UCSD-AML1 (cell line): ENCODE measurements around the gene EPHB1.

Source experiments
- DNase-seq: peaks from one replicate; lab custom pipeline; 2025; ENCODE audit not compliant: unreplicated experiment; lab: John Stamatoyannopoulos, UW

Gene EPHB1

GRCh38 chr3:135272026-135272669 lies 477.1 kb downstream of the EPHB1 start:
- no peak for DNase-seq

GRCh38 chr3:135292162-135292561 lies 497.1 kb downstream of the EPHB1 start:
- no peak for DNase-seq

DNA sequence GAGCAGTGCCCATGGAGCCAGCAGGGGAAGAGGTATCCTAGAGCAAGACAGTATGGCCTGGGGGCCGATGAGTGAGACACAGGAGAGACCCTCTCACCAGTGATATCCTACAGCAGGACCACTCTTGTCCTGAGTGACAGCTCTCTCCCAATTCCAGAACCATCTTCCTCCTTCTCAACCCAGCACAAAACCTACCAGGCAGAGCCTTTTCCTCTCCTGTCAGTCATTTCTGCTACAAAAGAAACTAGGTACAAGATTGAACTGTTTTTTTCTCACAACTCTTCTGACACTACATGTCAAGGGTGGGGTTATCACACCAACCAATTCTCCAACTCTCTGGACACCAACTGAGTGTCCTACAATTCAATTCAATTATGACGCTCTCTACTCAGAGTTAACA lies 506.6 kb downstream of the EPHB1 start:
- no peak for DNase-seq

DNA sequence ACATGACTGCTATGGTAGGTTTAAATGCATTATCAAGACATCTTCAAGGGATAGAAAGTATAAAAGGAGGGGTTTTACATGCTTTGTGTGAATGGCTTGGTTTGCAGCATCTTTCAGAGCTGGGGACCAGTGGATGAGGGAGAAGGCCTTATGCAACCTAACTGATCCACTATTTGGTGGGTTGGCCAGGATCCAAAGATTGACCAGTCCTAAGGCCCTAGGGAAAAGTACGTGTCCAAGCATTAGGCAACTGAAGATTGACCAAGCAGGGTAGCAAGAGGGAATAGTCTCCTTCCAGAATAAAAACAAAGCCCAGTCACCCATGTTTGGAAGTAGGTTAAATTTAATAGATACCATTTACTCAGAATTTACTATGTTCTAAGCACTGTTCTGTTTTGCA lies 509.3 kb downstream of the EPHB1 start:
- no peak for DNase-seq
